HG03469 (cell line): ENCODE measurements around the gene REEP1.

ENCODE experiments used
- ATAC-seq: cut with Tn5 transposase; IDR thresholded peaks from one replicate; pipeline ENCODE4 v1.9.1; 2021; ENCODE audit warnings: mild to moderate bottlenecking, moderate library complexity, moderate number of reproducible peaks; ENCODE audit not compliant: unreplicated experiment

The REEP1 gene

DNA sequence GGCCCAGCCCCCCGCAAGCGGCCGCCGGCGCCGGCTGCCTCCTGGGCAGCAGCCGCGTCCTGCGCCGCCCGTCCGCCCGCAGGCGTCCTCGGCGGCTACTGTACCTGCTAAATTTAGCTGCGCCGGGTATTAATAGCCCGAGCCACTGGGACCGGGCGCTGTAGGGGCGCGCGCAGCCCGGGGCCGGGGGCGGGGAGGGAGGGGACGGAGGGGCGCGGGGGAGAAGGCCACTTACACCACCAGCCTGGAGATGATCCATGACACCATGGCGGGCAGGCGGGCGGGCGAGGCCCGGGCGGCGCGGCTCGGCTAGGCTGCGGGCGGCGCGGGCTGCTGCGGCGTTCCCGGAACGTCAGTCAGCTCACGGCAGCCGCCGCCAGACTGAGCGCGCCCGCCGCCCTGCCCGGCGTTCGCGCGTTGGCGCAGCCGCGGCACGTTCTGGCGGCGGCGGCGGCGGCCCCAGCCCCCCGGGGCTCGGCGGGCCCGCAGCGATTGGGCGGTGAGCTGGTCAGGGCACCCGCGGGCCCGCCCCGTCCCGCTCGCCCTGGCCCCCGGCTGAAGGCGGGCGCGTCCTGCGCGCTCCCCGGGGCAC lies at the start of gene REEP1:
REEP1 (minus strand) TSS at position 383 of the 592 bp plus-strand sequence; CDS start at position 267, 116 bp downstream.
- ATAC-seq = no peak

DNA sequence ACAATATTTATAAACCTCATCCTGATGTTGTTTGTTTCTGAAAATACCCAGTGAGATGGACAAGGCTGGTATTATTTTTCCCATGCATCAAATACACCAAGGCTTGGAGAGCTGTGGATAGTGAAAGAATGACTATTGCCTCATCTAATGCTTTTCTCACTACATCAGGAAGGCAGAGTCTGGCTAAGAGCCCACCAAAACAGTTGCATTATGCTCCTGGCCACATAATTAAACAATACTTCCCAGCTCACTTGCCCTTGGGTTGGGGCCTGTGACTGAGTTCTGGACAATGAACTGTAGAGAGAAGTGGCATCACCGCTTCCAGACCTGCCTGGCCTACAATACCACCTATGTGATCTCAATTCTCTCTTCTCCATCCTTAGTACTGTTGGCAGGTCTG lies 46.4 kb upstream of the REEP1 start:
- ATAC-seq = no peak

DNA sequence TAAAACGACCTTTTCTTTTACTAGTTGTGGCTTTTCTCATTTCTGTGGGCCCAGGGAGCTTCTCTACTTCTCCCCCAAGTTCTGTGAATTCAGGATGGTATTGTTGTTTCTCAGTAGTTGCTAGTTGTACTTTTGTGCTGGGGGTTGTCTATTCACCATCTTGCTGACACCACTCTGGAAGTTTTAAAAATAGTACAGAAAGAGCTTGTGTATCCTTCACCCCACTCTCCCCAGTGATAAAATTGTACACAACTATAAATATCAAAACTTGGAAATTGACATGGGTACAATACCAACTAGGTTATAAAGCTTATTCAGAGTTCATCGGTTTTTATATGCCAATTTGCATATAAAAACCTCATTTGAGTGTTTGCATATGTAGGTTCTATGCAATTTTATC lies 45.3 kb upstream of the REEP1 start:
- ATAC-seq = no peak

DNA sequence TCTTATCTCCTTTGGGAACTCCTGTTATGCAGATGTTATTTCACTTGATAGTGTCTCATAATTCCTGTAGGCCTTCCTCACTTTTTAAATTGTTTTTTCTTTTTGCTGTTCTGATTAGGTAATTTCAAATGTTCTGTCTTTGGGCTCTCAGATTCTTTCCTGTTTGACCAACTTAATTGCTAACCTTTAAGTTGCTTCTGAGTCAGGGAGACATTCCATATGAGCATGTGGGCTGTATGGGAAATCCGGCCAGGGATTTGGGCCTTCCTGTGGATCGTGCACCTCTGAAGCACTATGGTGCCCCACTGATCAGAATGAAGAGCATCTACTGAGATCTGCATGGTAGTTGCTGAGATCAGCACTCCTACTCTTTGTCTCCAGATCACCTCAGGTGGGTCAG lies 44.7 kb upstream of the REEP1 start:
- ATAC-seq = no peak

DNA sequence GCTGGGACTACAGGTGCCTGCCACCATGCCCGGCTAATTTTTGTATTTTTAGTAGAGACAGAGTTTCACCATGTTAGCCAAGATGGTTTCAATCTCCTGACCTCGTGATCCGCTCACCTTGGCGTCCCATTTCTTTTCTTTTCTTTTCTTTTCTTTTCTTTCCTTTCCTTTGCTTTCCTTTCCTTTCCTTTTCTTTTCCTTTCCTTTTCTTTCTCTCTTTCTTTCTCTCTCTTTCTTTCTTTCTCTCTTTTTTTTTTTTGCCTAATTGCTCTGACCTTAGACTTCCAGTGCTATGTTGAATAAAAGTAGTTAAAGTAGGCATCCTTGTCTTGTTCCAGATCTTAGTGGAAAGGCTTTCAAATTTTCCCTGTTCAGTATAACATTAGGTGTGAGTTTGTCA lies 41.0 kb upstream of the REEP1 start:
- no peak for ATAC-seq

GRCh38 chr2:86375623-86376022 lies 38.2 kb upstream of the REEP1 start:
- ATAC-seq = no peak

DNA sequence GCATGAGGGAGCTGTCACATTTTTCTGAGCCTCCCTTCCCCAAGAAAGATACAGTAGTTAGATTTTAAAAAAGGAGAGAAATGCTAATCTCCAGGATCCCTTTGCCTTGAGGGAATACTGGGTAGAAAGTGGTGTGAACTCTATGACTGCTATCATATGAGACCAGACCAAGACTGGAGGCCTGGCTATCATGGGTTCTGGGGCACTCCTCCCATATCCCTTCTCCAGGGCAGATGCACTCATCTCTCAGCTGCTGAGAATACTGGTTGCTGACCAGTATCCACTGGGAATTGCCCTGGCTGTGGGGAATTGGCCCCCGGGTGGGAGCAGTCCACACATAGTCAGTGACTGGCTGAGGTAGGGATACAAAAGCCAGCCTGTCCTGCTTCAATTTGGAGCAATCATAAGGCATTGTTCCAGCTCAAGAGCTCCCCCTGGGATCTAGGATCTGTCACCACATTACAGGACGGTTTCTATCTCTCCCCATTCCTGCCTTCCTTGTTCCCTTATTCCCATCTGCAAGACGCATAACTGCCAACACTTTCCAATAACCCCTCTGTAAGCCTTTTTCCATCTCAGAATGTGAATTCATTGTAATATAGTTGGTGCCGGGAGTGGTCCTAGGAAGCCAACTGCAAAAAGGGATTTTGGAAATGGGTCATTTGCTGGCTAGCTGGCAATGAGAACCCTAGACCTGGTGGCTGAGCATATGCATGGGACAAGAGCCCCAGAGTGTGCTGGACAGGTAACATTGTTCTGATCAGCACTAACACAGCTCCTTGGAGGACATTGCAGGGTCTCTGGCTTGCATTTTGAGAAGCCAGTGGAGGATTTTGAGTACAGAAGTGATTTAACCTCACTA lies 35.4 kb upstream of the REEP1 start:
- ATAC-seq = no peak

DNA sequence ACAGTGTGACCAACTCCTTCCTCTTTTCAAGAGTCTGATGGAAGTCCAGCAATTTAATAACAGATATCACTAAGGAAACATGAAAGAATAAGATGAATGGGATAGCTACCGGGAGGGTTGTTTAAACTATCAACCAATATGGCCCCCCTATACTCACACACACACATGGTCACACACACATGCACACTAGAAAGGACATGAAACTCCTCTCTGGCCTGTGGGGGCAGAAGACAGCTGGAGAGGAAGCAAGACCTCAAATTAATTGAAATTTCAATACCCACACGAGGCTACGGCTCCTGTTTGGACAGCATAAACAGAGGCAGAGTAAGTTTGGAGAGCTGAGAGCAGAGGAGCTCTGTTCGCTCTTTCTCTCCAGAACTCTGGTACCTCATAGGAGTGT lies 34.7 kb upstream of the REEP1 start:
- no peak for ATAC-seq

DNA sequence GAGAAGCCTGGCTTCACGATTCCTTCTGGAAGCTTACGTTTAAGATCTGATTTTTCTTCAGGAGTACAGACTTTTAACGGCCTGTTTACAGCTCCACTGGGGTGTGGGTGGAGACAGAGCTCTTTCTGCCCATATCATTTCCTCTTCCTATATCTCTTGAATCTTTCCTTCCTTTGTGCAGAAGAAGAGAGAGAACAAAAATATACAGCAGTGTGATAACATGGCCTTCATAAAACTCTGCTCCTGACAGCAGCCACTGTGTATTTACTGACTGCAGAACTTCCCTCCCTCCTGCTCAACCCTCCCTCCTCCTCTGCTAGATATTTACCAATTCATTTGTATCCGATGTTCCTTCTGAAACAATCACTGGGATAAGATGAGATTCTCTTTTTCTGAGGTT lies 34.1 kb upstream of the REEP1 start:
- no peak for ATAC-seq

- no peak for ATAC-seq
Observed at GRCh38 chr2:86370579-86370978, 33.2 kb upstream of the REEP1 start.

DNA sequence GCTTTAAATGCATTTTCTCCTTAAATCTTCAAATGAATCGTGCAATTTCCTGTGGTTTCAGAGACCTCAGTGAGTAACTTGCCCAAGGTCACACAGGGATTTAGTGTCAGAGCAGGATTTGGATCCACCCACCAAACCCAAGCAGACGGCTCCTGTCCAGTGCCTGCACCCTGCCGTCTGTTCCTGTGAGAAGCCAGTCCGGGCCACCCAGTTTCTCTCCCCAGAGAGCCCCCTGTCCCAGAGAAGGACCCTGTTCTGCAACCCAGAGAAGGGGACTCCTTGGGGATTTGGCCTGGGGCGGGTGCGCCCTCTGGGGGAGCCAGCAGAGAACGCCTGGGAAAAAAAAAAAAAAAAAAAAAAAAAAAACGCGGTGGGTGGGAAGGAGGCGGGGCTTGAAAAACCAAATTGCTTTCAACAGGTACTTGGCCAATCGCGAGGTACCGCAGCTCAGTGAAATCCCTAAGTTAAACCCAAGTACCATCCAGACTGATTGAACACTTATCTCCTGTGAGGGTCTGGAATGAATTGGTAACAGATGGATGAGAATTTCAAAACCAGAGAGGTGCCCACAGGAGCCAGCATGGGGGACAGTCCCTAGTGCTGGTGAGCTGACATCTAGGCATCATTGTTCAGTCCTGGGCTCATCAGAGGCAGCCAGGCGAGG lies 30.9 kb upstream of the REEP1 start:
- no peak for ATAC-seq

DNA sequence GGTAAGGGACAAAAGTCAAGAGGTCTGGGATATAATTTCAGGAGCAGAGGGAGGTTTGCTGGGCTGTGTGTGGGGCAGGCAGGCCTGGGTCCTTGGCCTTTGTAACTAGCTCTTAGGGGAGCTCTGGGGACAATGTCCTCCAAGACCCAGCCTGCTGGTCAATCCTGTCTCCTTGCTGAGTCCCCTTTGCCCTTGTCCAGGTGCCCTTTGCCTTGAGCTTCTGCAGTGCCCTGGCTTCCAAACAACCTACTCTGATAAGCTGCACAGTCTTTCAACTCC lies 30.0 kb upstream of the REEP1 start:
- no peak for ATAC-seq

GRCh38 chr2:86366651-86367498 lies 29.4 kb upstream of the REEP1 start:
- no peak for ATAC-seq

GRCh38 chr2:86364894-86365293 lies 27.5 kb upstream of the REEP1 start:
- ATAC-seq = no peak

DNA sequence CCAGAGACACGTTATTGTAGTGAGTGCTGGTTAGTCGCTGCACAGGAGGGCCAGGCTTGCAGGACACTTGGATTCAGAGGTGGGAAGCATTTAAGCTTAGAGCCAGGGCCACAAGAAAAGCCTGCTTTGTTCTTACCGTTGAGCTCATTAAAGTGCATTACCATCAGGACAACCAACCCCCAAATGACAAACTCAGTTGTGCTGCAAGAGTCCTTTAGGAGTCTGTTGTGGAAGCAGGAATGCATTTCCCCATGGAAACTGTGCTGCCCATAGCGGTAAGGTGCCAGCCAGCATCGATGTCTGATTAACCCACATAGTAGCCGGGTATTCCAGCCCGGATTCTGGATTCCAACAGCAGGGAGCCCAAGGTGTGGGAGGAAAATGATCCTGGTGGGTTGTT lies 23.4 kb upstream of the REEP1 start:
- ATAC-seq = no peak

- ATAC-seq = peak; percentile 88
Observed at GRCh38 chr2:86358957-86359356, 21.5 kb upstream of the REEP1 start.

GRCh38 chr2:86357392-86357963 lies 20.1 kb upstream of the REEP1 start:
- ATAC-seq = no peak

DNA sequence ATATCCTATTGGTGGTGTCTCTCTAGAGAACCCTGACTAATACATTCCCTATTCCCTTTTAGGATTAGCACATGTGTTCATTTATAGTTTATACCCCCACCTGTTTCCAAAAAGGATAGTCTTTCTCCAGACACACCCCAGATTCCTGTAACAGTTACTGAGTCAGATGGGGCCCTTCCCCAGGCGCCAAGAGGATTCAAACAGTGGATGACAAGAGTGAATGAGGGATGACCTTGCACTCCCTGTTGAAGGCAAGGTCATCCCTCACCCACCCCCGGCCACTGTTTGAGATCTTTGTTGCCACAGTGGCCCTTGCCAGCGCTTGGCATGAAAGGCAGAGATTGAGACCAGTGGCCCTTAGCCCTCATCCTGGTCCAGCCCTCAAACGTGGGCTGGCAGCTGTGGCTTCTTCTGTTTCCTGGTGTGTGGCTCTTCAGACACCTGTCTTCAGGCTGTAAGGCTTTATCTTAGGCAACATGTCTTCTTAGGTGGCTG lies 15.3 kb upstream of the REEP1 start:
- ATAC-seq = no peak

DNA sequence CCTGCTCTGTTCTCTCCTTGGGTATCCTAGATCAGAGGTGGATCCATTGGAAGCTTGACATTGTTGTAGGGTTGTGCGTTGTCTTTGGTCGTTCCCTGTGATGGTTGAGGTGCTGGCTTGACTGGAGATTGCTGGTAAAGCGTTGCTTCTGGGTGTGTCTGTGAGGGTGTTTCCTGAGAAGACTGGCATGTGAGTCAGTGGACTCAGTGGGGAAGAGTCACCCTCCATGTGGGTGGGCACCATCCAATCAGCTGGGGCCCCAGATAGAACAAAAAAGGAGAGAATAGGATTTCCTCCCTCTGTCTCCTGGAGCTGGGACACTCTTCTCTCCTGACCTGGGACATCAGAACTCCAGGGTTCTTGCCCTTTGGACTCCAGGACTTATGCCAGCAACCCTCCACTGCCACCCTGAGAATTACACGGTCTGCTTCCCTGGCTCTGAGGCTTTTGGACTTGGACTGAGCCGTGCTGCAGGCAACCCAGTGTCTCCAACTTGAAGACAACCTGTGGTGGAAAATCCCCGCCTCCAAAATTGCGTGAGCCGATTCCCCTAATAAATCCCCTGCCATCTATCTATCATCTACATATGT lies 14.8 kb upstream of the REEP1 start:
- ATAC-seq = no peak

GRCh38 chr2:86350751-86351150 lies 13.3 kb upstream of the REEP1 start:
- no peak for ATAC-seq
